HFF-Myc (cell line): ENCODE results near the gene TAF11.
"Not testable (repeated sequence)": the region's sequence is repeated elsewhere in the genome, so short reads cannot be mapped to it uniquely, and the experiment has no call there.

ENCODE experiments used
- DNase-seq: peaks from one replicate; pipeline ENCODE4 v3.0.0-alpha.2; 2011; ENCODE audit warnings: low read depth; ENCODE audit errors: extremely low read depth
- H3K4me3 ChIP-seq: replicated peaks from 2 replicates; pipeline ENCODE4 v1.5.1; 2011; ENCODE audit warnings: low read depth, mild to moderate bottlenecking, control low read depth, low read length
- TF ChIP-seq, protein P1 (sequence below): IDR thresholded peaks from 2 replicates; pipeline ENCODE4 v1.5.1; 2012; ENCODE audit warnings: mild to moderate bottlenecking, low read depth, low read length, control low read depth; ENCODE audit errors: missing control alignments

TAF11 gene, protein sequence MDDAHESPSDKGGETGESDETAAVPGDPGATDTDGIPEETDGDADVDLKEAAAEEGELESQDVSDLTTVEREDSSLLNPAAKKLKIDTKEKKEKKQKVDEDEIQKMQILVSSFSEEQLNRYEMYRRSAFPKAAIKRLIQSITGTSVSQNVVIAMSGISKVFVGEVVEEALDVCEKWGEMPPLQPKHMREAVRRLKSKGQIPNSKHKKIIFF

DNA sequence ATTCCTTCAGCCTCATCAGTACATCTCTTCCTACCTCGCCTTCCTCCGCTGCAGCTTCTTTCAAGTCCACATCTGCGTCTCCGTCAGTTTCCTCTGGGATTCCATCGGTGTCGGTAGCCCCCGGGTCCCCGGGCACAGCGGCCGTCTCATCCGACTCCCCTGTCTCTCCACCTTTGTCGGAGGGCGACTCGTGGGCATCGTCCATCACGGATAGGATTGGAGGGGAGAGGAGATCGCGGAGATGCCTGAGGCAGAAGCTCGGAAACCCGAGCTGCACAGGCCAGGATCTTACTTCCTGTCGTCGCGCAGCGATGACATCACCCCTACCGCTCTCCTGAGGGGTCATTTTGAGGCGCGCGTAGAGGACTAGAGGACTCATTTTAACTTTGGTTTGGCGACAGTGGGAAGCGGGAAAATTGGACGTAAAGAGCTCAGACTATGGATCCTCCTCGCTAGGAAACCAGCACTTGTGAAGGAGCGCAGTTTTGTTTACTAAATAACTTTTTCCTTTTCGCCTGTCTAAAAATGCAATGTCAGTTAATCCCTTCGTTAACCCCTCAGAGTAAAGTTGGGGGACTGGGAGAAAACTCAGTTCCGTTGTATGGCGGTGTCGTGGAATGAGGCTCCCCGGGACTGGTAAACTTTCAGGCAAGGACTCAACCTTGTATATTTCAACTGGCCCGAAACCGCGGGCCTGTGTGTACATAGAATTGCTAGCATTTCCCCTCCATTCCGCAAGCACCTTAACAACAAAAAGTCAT lies at the start of gene TAF11:
TAF11 (minus strand) TSS at position 290 of the 761 bp plus-strand sequence; CDS start at position 205, 85 bp downstream.
- TF ChIP-seq, protein P1, sequence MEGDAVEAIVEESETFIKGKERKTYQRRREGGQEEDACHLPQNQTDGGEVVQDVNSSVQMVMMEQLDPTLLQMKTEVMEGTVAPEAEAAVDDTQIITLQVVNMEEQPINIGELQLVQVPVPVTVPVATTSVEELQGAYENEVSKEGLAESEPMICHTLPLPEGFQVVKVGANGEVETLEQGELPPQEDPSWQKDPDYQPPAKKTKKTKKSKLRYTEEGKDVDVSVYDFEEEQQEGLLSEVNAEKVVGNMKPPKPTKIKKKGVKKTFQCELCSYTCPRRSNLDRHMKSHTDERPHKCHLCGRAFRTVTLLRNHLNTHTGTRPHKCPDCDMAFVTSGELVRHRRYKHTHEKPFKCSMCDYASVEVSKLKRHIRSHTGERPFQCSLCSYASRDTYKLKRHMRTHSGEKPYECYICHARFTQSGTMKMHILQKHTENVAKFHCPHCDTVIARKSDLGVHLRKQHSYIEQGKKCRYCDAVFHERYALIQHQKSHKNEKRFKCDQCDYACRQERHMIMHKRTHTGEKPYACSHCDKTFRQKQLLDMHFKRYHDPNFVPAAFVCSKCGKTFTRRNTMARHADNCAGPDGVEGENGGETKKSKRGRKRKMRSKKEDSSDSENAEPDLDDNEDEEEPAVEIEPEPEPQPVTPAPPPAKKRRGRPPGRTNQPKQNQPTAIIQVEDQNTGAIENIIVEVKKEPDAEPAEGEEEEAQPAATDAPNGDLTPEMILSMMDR = no peak
- peak; percentile 87 for DNase-seq
- H3K4me3 ChIP-seq = peak within 1 kb of the TSS; percentile 88

DNA sequence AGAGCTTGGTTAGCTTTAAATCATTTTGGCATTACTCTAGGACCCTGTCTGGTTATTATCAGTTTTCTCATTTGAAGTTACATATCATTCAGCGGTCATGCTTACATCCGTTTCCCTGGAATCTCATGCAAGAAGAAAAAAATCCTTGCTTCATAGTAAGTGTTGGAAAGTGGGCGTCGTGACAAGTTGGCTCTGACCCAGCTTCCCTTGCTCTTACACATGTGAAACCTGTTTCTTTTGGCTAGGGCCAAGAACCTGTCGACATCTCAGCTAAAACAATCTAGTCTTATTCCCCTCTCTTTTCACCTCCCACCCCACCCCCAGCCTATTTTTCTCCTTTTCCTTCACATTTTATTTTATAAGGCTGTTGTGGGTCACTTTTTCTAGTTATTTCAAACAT lies 46.7 kb upstream of the TAF11 start:
- H3K4me3 ChIP-seq = no peak overlapping the region
- peak; percentile 31 for DNase-seq

DNA sequence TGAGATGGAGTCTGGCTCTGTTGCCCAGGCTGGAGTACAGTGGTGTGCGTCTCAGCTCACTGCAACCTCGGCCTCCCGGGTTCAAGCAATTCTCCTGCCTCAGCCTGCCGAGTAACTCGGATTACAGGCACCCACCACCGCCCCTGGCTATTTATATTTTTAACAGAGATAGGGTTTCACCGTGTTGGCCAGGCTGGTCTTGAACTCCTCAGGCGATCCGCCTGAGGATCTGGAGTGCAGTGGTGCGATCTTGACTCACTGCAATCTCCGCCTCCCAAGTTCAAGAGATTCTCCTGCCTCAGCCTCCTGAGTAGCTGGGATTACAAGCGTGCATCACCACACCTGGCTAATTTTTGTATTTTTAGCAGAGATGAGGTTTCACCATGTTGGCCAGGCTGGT lies 44.4 kb upstream of the TAF11 start:
- not testable (repeated sequence) for H3K4me3 ChIP-seq, DNase-seq

More for the DNA sequence above, 46.7 kb upstream of the TAF11 start:
- TF ChIP-seq, protein P1 = no peak

DNA sequence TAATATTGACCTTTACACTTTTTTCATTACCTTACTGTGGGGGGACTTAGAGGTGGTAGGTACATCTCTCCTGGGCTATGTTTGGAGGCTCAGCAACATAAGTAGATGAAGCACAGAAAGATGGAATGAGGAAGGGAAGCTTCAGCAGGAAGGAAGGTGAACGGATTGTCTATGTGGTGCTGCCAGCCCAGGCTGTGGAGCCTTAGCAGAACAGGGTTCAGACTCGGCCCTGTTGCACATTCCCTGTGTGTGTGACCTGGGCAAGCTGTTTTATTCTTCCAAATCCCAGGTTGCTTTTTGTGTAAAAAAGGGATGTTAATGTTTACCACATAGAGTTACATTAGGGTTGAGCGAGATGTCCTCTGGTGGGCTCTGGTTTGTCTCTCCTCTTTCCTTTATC lies 42.4 kb upstream of the TAF11 start:
- TF ChIP-seq, protein P1 = no peak
- DNase-seq = no peak
- no peak overlapping the region for H3K4me3 ChIP-seq

DNA sequence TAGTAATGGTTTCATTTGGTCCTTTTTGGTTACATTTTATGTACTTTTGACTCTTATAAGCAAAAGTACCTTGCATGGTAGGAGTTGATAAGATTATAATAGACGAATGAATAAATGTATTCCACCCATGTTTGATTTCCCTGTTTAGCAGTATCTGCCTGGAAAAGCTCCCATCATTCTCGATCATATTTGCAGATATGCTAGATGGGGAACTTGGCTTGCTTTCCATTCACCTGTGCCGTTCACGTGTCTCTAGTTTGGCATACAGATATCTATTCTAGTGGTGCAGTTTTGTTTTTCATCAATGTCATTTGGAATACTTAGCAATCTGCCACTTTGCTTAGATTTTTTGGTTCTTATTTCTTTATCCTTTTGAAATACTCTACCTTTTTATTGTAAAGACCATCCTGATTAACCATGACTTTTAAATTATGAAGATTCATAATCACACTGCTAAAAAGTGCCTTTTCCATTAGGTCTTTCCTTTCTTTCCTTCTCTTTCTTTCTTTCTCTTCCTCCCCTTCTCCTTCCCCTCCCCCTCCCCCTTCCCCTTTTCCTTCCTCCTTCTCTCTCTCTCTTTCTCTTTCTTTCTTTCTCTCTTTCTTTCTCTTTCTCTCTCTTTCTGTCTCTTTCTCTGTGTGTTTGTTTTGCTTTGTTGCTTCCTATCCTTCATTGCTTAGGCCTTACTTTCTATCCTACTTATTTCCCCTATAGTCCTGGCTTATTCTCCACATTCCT lies 41.6 kb upstream of the TAF11 start:
- DNase-seq = no peak
- TF ChIP-seq, protein P1 = no peak
- no peak overlapping the region for H3K4me3 ChIP-seq

DNA sequence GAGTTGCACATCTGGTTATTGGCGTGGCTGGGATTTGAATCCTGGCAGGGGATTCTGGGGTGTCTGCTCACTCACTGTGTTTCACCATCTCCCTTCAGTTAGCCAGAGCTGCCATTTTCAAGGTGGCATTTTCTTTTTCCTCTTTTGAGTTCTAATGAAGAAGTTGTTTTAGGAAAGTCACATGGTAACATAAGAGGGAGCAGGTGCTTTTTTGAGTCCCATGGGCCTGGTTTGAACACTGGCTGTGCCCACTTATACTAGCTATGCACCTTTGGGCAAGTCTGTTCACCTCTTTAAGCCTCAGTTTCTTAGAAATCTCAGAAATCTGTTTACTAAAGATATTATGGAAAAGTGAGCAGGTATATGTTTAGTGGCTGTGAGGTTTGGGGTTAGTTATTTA lies 40.9 kb upstream of the TAF11 start:
- H3K4me3 ChIP-seq = no peak overlapping the region
- TF ChIP-seq, protein P1 = no peak
- DNase-seq = no peak

DNA sequence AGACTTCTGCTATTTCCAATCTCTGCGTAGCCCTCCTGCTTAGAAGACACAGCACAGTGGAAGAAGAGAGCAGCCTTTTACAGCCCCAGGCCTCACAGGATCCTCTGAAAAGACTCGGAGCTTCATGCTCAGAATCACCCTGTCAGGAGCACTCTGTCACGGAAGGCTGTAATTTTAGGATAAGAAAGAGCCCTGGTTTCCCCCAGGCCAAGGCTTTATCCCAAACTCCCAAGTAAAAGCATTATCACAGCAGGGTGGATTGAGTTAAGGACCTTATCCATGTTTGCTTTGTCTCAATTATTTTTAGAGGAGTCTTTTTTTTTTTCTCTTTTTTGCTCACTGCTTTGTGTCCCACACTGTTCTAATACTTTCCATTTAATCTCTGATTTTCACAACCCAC lies 40.4 kb upstream of the TAF11 start:
- TF ChIP-seq, protein P1 = no peak
- no peak for DNase-seq
- H3K4me3 ChIP-seq = no peak overlapping the region
